ENCODE measurements around the gene FAAH.

The FAAH gene

GRCh38 chr1:46370214-46370633, 23.9 kb upstream of the FAAH start:
- no peak for TF ChIP-seq CTCF (IDR thresholded peaks at IDR 0.05; ENCODE audit: insufficient read depth, low read length, poor library complexity, severe bottlenecking)
- peak; percentile 15 for DNase-seq (ENCODE audit: extremely low read depth, insufficient read length)
- H3K36me3 ChIP-seq (ENCODE audit: control insufficient read depth, insufficient read depth, low read length): peaks cover 3% of the 10 kb centered on the region
- H3K27me3 ChIP-seq (replicated peaks; ENCODE audit: control insufficient read depth, insufficient read depth, low read length): no peaks in the 10 kb centered on the region
- no peak overlapping the region for H3K4me3 ChIP-seq (replicated peaks; ENCODE audit: low read depth, low read length)

GRCh38 chr1:46372431-46372830, 21.7 kb upstream of the FAAH start:
- Histone ChIP-seq H3K27me3 (replicated peaks; ENCODE audit: control insufficient read depth, insufficient read depth, low read length) (no peaks in the 10 kb centered on the region), H3K36me3 (ENCODE audit: control insufficient read depth, insufficient read depth, low read length) (no peaks in the 10 kb centered on the region; the same call in 1 of the 2 replicates), H3K4me3 (replicated peaks; ENCODE audit: low read depth, low read length) (no peak overlapping the region)
- no peak for DNase-seq (ENCODE audit: extremely low read depth, insufficient read length)
- TF ChIP-seq CTCF (IDR thresholded peaks at IDR 0.05; ENCODE audit: insufficient read depth, low read length, poor library complexity, severe bottlenecking): no peak

GRCh38 chr1:46379996-46380395, 14.1 kb upstream of the FAAH start:
- Histone ChIP-seq H3K27me3 (replicated peaks; ENCODE audit: control insufficient read depth, insufficient read depth, low read length) (no peaks in the 10 kb centered on the region), H3K4me3 (replicated peaks; ENCODE audit: low read depth, low read length) (no peak overlapping the region), H3K36me3 (ENCODE audit: control insufficient read depth, insufficient read depth, low read length) (no peaks in the 10 kb centered on the region)
- no peak for DNase-seq (ENCODE audit: extremely low read depth, insufficient read length)
- TF ChIP-seq CTCF (IDR thresholded peaks at IDR 0.05; ENCODE audit: insufficient read depth, low read length, poor library complexity, severe bottlenecking): no peak

DNA sequence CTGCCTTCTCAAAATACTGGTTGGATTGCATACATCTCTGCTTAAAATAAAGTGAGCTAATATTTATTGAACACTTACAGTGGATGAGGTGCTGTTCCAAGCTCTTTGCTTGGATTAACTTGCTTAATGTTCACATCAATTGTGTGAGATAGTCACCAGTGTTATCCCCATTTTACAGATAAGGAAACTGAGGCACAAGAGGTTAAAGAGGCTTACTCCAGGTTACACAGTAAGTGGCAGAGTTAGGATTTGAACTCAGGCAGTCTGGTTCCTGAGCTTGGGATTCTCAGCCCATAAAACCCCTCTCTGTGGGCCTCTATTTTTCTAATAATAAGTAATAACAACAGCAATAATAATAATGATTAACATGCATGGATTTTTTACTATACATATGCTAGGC, 13.6 kb upstream of the FAAH start:
- no peak for DNase-seq (ENCODE audit: extremely low read depth, insufficient read length)
- TF ChIP-seq CTCF (IDR thresholded peaks at IDR 0.05; ENCODE audit: insufficient read depth, low read length, poor library complexity, severe bottlenecking): no peak
- Histone ChIP-seq H3K36me3 (ENCODE audit: control insufficient read depth, insufficient read depth, low read length) (no peaks in the 10 kb centered on the region), H3K27me3 (replicated peaks; ENCODE audit: control insufficient read depth, insufficient read depth, low read length) (no peaks in the 10 kb centered on the region), H3K4me3 (replicated peaks; ENCODE audit: low read depth, low read length) (no peak overlapping the region)

GRCh38 chr1:46393510-46393909, 607 bp upstream of the FAAH start:
- Histone ChIP-seq H3K27me3 (replicated peaks; ENCODE audit: control insufficient read depth, insufficient read depth, low read length) (no peaks in the 10 kb centered on the region), H3K36me3 (ENCODE audit: control insufficient read depth, insufficient read depth, low read length) (no peaks in the 10 kb centered on the region), H3K4me3 (replicated peaks; ENCODE audit: low read depth, low read length) (no peak overlapping the region)
- TF ChIP-seq CTCF (IDR thresholded peaks at IDR 0.05; ENCODE audit: insufficient read depth, low read length, poor library complexity, severe bottlenecking): no peak
- no peak for DNase-seq (ENCODE audit: extremely low read depth, insufficient read length)

DNA sequence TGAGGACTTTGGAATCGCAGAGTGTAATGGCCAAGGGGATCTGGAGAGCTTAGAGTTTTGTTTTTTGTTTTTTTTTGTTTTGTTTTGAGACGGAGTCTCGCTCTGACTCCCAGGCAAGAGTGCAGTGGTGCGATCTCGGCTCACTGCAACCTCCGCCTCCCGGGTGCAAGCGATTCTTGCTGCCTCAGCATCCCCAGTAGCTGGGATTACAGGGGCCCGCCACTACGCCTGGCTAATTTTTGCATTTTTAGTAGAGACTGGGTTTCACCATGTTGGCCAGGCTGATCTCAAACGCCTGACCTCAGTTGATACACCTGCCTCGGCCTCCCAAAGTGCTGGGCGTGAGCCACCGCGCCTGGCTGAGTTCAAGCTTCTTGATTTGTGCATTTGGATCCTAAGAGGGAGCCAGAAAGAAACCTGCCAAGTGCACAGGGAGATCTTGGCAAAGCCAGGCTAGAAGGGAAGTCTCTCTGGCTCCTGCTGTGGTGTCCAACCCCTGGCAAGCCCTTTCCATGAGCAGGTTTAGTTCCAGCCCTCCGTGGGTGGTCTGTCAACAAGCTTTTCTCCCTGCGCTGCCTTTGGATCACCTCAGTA, 852 bp downstream of the FAAH start:
- no peak overlapping the region for H3K4me3 ChIP-seq (replicated peaks; ENCODE audit: low read depth, low read length)
- H3K27me3 ChIP-seq (replicated peaks; ENCODE audit: control insufficient read depth, insufficient read depth, low read length): no peaks in the 10 kb centered on the region
- no peaks in the 10 kb centered on the region for H3K36me3 ChIP-seq (ENCODE audit: control insufficient read depth, insufficient read depth, low read length)
- no peak for TF ChIP-seq CTCF (IDR thresholded peaks at IDR 0.05; ENCODE audit: insufficient read depth, low read length, poor library complexity, severe bottlenecking)
- no peak for DNase-seq (ENCODE audit: extremely low read depth, insufficient read length)
